Spleen (tissue), 7 donors: Measurements from ENCODE around the gene PPP2R1B.

Experiments
- CTCF ChIP-seq, 11 experiments: fragments of 200-600 bp in 7 of 11; fragments of 450-650 bp in 4 of 11; sonication (generic) in 4 of 11; IDR thresholded peaks in 8 of 11; conservative IDR thresholded peaks in 3 of 11; 1 replicate in 7 of 11; 2 replicates in 4 of 11; pipeline versions ENCODE4 v1.4.0 to v1.8.0; 2016 to 2021; ENCODE audit warnings: antibody characterized with exemption in 11 of 11, inconsistent platforms in 4 of 11, mild to moderate bottlenecking in 1 of 11
- POLR2A ChIP-seq, 3 donors: fragments of 450-650 bp; IDR thresholded peaks; one replicate each; pipeline ENCODE4 v1.5.1; 2017; ENCODE audit warnings: antibody characterized with exemption in 3 of 3, mild to moderate bottlenecking in 1 of 3
- POLR2AphosphoS5 ChIP-seq, 3 donors: sonication (generic); formaldehyde crosslinking; IDR thresholded peaks; one replicate each; pipeline ENCODE4 v1.5.1; 2017; ENCODE audit warnings: antibody characterized with exemption in 3 of 3
- donor health status: DM: no; HTN: no; CAD: no; lungs with moderate emphysema.
- donor health status: DM: no; HTN: no; CAD: no.
- donor health status: DM: no; HTN: no; CAD: no.

GRCh38 chr11:111785076-111785475, 18.9 kb upstream of the PPP2R1B start:
- TF ChIP-seq CTCF (IDR thresholded peaks at IDR 0.05 in 8 of 11, conservative IDR thresholded peaks at IDR 0.05 in 3 of 11) (no peak), POLR2A (IDR thresholded peaks at IDR 0.05) (no peak), POLR2AphosphoS5 (IDR thresholded peaks at IDR 0.05) (no peak)
